Fibroblast of skin of scalp (primary cell): ENCODE measurements around the gene EPHB1.
"Not testable (repeated sequence)": the region's sequence is repeated elsewhere in the genome, so short reads cannot be mapped to it uniquely, and the experiment has no call there.

Experiments used
- DNase-seq: peaks from one replicate; pipeline ENCODE4 v3.0.0-alpha.2; 2013

Gene EPHB1

DNA sequence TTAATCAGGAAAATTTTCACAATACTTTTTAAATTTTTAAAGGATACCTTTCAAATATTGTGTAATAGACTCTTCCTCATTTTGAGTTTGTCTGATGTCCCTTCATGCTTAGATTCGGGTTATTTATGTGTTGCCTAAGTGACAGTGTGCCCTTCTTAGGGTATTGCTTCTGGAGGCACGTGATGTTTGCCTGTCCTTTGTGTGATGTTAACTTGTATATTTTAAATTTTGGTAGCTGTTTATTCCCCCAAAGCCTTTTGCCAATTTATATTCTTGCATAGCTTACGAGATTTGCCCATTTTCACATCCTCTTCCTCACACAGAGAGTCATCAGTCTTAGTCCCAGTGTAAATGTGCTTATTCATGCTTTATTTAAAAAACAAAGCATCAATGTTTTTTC is 433.1 kb downstream of the EPHB1 start:
- DNase-seq: no peak

DNA sequence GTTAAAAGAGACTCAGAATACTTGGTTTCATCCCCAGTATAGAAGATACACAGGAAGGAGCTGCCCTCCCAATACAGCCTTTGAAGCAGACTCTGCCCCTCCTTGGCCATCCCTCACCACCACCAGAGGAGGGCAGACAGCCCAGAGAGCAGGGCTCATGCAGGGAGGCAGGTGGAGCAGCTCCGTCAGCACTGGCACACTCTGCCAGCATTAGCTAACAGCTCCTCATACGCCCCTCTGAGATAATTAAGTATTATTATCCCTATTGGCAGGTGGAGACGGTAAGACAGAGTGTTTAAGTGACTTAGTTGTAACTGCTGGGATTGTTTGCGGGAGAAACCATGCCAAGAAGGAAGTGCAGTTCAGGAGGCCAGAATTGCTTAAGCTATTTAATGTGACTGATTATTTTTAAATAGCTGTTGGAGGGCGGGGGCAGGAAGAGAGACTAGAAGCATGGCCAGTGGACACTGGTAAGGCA is 434.0 kb downstream of the EPHB1 start:
- no peak for DNase-seq

DNA sequence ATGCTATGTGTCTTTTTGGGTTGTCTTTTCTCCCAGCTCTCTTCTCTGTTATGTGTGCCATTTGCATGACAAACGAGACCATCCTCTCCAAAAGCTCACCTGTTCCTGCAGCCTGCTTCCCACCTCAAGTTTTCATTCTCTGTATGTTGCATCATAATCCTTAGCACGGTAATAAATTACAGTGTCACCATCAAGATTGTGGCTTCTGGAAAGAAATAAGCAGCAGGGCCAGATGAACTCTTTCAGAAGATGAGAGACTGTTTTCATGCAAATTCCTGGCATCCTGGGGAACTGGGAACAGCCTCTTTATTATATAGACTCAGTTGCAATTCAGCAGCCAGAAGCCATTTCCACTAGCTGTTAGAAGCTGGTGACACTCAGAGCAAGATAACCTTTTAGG is 436.7 kb downstream of the EPHB1 start:
- no peak for DNase-seq

DNA sequence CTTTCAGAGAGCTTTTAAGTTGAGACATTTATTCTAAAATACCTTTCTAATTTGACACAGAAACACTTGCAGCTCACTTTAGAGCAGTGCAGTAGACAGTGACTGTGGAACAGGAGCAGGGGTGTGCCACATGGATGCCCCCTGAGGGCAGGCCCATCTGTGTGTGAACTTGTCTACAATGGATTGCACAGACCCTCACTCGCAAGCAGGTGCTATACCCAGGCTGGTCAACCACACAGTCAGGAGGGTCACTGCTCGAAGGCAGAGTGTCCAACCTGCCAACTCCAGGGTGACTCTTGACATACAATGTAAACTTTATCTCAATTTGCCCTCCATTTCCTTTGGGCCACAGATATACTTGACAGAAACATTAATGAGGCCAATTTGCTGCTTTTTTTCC is 437.2 kb downstream of the EPHB1 start:
- no peak for DNase-seq

DNA sequence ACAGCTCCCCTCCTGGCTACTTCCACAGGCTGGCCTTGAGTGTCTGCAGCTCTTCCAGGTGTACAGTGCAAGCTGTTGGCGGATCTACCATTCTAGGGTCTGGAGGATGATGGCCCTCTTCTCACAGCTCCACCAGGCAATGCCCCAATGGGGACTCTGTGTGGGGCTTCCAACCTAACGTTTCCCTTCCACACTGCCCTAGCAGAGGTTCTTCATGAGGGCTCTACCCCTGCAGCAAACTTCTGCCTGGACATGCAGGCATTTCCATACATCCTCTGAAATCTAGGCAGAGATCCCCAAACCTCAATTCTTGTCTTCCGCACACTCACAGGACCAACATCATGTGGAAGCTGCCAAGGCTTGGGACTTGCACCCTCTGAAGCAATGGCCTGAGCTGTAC is 438.4 kb downstream of the EPHB1 start:
- not testable (repeated sequence) for DNase-seq

DNA sequence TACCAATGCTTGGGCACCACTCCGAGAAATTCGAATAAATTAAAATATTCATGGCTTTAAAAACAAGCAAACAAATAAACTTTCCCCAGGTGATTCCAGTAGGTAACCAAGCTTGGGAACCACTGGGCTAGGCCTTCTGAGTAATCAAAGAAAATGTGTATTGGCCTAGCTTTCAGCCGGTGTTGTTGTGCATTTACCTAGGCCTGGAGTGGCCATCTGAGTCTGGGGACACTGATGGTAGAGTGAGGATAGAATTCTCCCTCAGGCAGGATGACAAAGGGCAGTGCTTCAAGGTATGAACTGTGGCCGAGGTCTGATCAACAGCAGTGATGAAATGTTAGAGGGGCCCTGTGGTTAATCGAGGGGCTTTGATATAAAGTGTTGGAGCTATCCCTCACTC is 440.5 kb downstream of the EPHB1 start:
- no peak for DNase-seq

DNA sequence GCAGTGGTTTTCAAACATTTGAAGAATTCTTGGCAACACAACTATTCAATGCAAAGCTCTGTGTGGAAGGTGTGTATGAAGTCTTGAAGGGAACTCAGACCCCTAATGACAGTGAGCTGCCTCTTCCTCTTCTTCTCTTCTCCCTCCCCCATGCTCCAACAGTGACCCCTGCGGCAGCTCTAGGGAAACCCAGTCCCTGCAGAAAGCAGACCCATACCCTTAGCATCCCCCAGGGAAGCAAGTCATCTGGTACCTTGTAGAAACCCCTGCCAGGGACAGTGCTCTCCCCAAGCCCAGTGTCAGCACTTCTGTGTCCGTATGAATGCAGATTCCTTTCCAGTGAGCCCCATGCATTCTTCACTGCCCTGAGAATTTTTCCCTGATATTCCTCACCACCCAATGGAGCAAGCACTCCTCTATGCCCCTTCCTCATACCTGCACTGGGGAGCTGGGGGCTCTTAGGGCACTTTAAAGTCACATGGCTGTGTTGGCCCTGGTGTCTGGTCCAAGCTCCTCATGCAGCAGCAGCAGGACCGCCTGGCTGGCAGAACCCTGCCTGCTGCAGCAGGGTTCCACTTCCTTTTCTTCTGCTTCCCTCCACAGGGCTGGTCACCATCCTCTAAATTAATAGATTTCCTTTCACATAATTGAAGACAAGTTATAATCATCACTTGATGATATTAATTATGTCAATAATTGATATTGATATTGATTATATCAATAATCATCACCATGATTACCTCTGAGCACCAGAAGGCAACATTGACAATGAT is 442.5 kb downstream of the EPHB1 start:
- no peak for DNase-seq

DNA sequence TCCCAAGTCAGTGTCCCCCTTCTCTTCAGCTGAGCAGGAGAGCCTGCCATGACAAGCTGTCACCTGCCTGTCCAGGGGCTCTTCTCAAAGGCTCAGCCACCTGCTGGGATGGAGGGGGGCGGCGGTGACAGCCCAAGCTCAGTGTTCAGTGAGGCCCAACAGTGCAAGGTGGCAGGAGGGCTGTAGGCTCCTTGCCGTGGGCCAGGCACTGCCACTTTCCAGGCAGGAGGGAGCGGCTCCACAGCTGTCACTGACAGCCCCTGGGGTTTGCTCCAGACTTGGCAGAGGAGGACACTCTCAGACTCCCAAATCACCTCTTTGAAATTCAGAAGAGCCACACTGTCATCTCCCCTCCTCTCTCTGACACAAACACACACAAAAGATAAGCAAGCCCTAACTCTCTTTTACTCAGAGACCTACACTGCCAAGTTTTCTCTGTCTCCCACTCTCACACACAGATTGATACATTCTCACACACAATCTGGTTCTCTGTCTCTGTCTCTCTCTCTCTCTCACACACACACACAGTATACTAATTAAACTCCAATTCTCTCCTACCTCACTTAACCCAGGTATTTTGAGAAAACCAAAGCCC is 443.3 kb downstream of the EPHB1 start:
- DNase-seq: no peak

DNA sequence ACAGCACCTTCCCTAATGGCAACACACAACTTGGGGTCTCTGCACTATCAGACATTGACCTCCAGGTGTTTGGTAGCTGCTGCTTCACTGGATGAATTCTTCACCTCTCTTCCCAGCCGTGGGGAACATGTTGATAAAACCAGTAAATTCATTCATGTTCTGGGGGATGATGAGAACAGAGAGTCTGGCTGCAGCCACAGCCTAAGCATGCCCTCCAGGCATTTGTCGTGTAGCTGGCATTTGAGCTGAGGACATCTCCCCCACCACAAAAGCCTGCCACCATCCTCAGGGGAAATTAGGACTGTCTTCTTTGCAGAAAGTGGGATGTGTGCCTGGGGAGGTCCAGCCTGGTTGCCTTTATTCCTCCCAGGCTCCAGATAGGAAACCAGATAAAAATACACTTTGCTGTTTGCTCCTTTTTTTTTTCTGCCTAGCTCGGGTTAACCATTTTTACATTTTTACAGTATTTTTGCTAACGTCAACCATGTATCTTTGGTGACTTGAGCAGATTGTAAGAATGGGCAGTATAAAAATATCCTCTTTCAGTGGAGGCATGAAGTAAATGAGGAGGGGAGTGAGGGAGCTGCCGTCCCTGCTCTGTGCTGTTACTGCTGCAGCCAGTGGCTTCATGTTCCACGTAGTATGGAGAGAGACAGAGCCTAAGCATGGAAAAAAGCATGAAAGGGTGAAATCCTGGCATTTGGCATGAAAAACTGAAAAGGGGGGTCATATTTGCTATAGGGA is 444.0 kb downstream of the EPHB1 start:
- no peak for DNase-seq

DNA sequence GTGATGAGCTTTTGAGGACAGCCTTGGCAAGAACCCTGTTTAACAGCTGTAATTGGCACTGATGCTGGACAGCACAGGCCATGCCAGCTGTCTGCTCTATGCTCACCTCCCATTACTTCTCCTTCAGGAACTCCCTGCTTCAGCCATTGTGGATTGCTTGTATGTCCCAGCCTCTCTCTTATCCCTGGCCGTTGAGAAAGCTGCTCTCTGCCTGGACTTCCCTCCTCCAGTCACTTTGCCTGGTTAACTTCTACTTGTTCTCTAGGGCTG is 444.5 kb downstream of the EPHB1 start:
- DNase-seq: no peak

DNA sequence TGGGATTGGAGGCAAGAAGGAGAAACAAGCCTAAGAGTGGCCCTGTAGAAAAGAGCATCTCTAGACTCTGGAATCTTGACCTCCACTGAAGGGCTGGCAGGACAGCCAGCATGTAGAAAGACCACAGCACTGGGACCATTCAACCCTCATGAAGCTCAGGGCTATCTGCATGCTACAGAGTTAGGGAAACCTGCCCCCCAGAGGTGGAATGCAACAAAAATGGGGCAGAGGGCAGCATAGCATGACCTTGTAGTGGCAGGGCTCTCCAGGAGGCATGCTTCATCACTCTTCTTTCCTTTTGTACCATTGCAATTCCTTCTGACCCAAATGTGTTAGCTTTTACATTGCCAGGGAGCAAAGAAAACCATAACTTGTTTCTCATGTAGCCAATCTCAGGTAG is 445.4 kb downstream of the EPHB1 start:
- DNase-seq: no peak

DNA sequence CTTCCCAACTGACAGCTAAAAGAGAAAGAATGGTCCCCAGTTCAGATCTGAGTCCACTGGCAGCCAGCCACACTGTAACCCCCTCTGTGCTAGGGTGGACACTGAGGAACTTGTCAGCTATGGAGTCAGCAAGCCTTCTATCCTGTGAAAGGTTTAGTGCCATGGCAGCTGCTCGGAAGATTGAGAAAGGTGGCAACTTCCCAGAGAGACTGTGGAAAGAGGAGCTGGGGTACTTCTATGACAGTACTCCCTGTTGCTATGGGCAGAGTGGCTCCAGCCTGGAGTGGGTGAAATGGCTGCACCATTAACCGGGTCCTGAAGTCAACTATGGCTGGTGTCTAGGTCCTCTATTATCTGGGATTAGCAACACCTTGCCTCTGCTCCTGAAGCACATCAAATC is 447.2 kb downstream of the EPHB1 start:
- no peak for DNase-seq

DNA sequence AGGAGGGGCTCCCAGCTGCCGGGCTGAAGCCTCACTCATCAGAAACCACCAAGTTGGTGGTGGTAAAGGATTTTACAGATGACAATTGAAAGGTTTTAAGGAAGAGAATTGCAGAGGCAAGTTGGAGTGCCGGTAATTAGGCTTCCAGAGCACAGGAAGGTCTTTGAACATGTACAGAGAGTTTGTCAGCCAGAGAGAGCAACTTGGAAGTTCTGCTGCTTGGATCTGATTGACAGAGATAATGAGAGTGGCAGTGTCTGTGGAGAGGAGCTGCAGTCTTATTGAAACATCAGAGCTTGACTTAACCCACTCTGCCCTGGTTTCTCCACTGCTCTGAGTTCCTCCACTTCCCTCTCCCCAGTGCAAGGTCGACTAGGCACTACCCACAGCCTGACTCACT is 448.6 kb downstream of the EPHB1 start:
- no peak for DNase-seq

DNA sequence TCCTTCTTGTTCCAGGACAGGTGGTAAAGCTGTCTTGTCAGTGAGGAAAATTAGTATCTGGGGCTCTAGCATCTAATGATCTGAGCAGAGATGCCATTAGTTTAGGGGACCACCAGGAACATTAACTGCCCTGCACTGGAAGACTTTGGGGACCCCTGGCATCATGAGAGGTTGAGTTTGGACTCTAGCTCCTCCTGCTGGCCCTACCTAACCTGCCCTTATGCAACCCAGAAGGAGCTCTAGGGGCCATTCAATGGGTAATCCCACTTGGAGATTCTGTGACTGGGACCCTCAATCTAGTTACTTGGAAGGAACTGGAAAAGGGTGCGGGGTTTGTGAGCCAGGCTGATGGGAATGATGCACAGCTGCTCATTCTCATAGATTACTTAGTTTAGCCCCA is 451.0 kb downstream of the EPHB1 start:
- DNase-seq: no peak

DNA sequence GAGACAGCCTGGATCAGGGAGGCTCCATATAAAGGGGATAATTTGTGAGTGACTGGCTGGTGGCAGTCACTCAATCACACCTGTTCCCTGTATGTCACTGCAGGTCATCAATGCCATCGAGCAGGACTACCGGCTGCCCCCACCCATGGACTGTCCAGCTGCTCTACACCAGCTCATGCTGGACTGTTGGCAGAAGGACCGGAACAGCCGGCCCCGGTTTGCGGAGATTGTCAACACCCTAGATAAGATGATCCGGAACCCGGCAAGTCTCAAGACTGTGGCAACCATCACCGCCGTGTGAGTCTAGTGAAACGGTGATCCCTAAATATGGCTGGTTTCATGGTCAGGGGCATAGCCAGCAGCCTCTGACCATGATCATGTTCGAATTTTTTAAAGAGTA is 453.2 kb downstream of the EPHB1 start:
- DNase-seq: no peak

DNA sequence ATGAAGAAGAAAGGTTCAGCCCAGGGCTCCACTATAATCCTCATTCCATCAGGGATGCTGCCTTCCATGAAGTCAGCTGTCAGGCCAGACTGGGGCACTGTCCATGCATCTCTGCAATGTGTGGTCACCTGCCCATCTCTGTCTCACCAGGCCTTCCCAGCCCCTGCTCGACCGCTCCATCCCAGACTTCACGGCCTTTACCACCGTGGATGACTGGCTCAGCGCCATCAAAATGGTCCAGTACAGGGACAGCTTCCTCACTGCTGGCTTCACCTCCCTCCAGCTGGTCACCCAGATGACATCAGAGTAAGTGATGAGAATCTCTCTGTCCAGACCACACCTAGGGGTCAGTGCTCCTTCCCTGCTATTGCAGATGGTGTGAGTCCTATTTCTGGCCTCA is 454.1 kb downstream of the EPHB1 start:
- no peak for DNase-seq

DNA sequence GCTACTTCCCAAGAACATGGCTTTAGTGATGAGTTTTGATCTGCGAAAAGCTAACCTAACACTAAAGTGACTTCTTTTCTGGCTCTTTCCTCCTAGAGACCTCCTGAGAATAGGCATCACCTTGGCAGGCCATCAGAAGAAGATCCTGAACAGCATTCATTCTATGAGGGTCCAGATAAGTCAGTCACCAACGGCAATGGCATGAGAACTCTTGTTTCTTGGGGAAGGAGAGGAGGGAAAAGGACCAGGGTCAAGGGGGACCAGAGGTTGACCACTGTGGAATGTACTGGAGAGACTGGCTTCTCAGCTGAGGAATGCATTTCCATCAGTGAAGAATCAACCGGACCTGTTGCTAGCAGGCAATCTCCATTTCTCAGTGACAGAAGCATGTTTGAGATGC is 463.9 kb downstream of the EPHB1 start:
- no peak for DNase-seq

DNA sequence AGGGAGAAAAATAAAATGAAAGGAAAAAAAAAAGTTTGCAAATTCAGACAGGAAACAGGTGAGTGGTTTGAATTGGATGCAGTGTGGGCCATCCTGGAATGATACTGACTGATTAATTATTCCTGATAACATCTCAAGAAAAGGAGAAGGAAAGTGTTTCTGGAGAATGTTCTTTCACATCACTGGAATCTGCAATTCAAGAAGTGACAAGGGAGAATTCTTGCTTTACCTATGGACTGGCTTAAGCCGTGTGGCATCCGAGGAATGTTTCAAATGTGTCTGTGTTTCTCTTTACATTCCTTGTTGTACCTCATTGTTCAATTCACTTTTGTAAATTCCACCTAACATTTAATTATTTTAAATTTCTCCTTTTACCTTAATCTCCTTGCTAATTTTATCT is 465.0 kb downstream of the EPHB1 start:
- no peak for DNase-seq

DNA sequence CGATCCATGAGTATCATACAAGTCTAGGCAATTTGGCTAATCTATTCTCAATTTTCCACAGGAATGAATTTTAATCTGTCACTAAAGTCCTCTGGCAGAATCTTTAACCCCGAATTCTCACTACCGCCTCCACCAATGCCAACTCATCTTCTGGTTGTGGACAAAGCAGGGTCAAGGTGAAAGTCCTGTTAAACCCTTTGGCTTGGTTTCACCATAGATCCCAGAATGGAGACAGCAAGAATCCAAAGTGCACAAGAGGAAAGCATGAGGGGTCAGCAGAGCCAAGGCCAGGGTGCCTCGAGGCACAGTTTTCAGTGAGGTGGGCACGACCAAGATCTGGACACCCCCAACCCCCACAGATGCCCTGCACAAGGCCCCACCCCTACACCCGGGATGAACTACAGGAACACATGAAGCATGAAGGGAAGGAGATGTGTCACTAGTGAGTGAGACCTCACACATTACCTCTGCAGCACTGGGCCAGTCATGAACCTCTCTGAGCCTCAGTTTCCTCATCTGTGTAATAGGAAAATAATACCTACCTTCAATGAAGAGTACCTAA is 466.2 kb downstream of the EPHB1 start:
- DNase-seq: no peak

DNA sequence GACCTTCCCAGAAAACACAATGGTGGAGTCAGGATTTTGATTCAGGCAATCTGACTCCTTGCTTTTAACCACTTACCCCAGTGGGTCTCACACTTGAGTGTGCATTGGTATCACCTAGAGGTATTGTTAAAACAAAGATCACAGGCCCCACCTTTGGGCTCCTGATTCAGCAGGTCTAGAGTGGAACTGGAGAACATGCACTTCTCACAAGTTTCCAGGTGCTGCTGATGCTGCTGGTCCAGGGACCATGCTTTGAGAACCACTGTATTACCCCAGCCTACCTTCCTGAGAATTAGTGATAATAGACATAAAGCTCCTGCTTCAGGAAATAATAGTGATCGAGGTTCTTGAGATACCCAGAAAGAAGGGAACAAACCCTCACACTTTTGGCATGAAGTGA is 466.9 kb downstream of the EPHB1 start:
- no peak for DNase-seq

DNA sequence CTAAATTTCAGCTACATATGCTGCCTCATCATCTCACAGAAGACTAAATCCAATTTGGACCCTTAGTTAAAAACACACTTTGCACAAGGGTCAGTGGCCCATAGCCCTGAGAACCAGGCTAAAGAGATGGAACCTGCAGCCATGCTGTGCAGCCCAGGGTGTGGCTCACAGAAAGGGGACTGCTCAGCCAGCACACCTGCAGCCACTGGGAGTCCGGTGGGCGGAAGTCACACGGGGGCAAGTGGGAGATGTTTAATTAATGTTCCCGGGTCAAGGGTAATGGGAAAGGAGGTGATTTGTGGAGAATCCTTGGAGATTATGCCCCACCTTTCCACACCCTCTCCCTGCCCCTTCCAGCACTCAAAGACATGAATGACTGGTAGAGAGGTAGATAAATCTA is 467.4 kb downstream of the EPHB1 start:
- no peak for DNase-seq

DNA sequence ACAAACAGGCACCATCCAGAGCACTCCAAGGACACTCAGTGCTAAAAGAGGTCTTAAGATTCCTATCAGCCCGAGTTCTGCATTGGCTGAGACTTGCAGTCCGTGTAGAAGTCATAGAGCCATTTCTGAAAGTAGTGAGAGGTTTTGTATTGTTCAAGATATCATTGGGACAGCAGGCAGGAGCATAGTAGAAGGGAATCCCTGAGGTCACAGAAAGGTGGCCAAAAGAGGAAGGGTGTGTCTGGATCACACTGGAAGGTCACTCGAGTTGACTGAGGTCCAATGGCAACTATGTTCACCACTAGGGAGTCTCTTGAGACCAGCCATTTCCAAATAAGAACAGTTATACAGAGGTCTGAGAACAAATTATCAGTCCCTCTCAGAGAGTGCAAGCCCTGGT is 468.3 kb downstream of the EPHB1 start:
- DNase-seq: no peak

DNA sequence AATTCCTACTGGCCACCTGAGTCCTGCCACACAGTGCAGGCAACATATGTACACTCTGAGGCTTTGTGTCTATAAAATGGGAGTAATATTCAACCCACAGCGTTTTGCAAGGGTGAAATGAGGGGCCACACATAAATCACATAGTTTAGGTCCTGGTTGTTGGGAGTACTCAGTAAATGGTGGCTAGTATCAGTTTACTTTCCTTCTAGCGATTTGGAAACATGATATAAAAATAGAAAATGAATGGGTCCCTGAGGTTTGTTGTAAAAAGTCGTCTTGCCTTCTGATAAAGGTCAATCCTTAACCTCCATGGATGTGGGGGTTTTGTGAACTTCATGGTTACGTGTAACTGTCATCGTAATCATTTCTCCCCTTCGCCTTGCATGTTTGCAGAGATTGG is 472.4 kb downstream of the EPHB1 start:
- DNase-seq: no peak
